ENCODE results near the gene MEIOSIN. TPM values are rescaled to one million over a fixed set of nuclear protein-coding genes. Genes with fewer than 3 reads are reported as not detected.

MEIOSIN gene
- total and polyA plus RNA-seq, 2 of the 13 experiments (the other 11 are each of a cell fraction or from before 2014, with no cell fraction given), result not detected

DNA sequence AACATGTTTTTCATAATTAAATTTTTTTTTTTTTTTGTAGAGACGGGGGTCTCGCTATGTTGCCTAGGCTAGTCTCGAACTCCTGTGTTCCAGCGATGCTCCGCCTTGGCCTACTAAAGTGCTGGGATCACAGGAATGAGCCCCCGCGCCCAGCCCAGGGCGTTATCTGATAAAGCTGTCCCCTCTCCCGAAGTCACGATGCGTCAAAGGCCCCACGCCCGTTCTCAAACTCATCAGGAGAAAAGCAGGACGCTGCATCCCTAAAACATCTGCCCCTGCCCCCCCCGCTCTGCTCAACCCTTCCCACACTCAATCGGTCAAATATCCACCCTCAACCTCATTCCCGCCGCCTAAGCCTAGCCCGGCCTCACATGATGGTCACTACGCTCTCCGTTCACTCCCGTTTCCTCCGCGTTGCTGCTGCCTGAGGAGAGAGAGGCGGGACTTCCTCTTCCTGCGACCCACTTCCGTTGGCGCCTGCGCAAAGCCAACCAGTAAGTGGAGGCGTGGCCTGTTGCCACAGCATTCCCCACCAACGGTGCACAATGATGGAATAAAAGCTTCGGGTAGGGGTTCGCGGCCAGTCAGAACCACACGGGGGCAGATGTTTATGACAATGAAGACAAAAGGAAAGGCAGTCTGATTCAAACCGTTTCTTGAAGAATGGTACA, 41.6 kb upstream of the MEIOSIN start, which contains the start of gene SNRPD2 (continued):
- TF ChIP-seq HNF1B (CRISPR knock-in tag; IDR thresholded peaks at IDR 0.05) (0 out of 2 replicates have a peak, but pooled peaks have one; percentile 54), ZNF615 (CRISPR knock-in tag; IDR thresholded peaks at IDR 0.05; ENCODE audit: borderline replicate concordance) (no peak), DPF2 (CRISPR knock-in tag; IDR thresholded peaks at IDR 0.05; ENCODE audit: borderline replicate concordance, low read depth) (no peak), ZNF788 (CRISPR knock-in tag; IDR thresholded peaks at IDR 0.05; ENCODE audit: borderline replicate concordance) (no peak; the same call in 1 of the 2 replicates), ZFP41 (CRISPR knock-in tag; IDR thresholded peaks at IDR 0.05; ENCODE audit: borderline replicate concordance) (no peak), ZSCAN29 (CRISPR knock-in tag; conservative IDR thresholded peaks at IDR 0.05) (no peak), ZSCAN22 (CRISPR knock-in tag; IDR thresholded peaks at IDR 0.05) (no peak), ZNF501 (CRISPR knock-in tag; IDR thresholded peaks at IDR 0.05) (peak; percentile 91; the same call in 1 of the 2 replicates), MAZ (IDR thresholded peaks at IDR 0.05; ENCODE audit: borderline replicate concordance, low read depth, low read length) (no peak), MAZ (CRISPR knock-in tag; IDR thresholded peaks at IDR 0.05; ENCODE audit: low read depth) (no peak), ZNF597 (CRISPR knock-in tag; IDR thresholded peaks at IDR 0.05) (no peak), YEATS2 (CRISPR knock-in tag; IDR thresholded peaks at IDR 0.05; ENCODE audit: borderline replicate concordance) (peak; percentile 81), MNT (IDR thresholded peaks at IDR 0.05) (peak; percentile 41; the same call in 1 of the 2 replicates), CHCHD3 (CRISPR knock-in tag; IDR thresholded peaks at IDR 0.05) (no peak), ZNF232 (CRISPR knock-in tag; IDR thresholded peaks at IDR 0.05; ENCODE audit: borderline replicate concordance) (no peak), PRDM15 (CRISPR knock-in tag; IDR thresholded peaks at IDR 0.05) (no peak), RFX3 (CRISPR knock-in tag; IDR thresholded peaks at IDR 0.05) (peak; percentile 39; the same call in 1 of the 2 replicates), ZNF350 (CRISPR knock-in tag; IDR thresholded peaks at IDR 0.05; ENCODE audit: borderline replicate concordance, low read depth) (no peak; the same call in 1 of the 2 replicates), ZBTB42 (CRISPR knock-in tag; IDR thresholded peaks at IDR 0.05) (peak; percentile 73)

Data from HepG2 (cell line).